ENCODE measurements around the gene DPEP2. TPM values are rescaled to one million over a fixed set of nuclear protein-coding genes. Genes with fewer than 3 reads are reported as not detected.

The DPEP2 gene
- total and polyA plus RNA-seq, 2 of the 13 experiments (the other 11 are each of a cell fraction or from before 2014, with no cell fraction given) = 0.18 TPM; not detected in 1

GRCh38 chr16:67941469-67942199, 57.6 kb downstream of the DPEP2 start (continued):
- TF ChIP-seq FOXK2 (IDR thresholded peaks at IDR 0.05) (no peak), ZNF614 (CRISPR knock-in tag; IDR thresholded peaks at IDR 0.05; ENCODE audit: borderline replicate concordance) (no peak), SSRP1 (CRISPR knock-in tag; IDR thresholded peaks at IDR 0.05) (peak; percentile 15; the same call in 1 of the 2 replicates), CAMTA2 (CRISPR knock-in tag; IDR thresholded peaks at IDR 0.05; ENCODE audit: borderline replicate concordance) (0 out of 2 replicates have a peak, but pooled peaks have one; percentile 62), GTF3A (CRISPR knock-in tag; conservative IDR thresholded peaks at IDR 0.05) (no peak), SRY (CRISPR knock-in tag; IDR thresholded peaks at IDR 0.05) (no peak), MAZ (IDR thresholded peaks at IDR 0.05; ENCODE audit: borderline replicate concordance, low read depth, low read length) (no peak), MAZ (CRISPR knock-in tag; IDR thresholded peaks at IDR 0.05; ENCODE audit: low read depth) (peak; percentile 39; the same call in 1 of the 2 replicates), CBX1 (IDR thresholded peaks at IDR 0.05; ENCODE audit: low read depth) (no peak), ZNF224 (CRISPR knock-in tag; IDR thresholded peaks at IDR 0.05) (no peak), POLR2G (IDR thresholded peaks at IDR 0.05; ENCODE audit: low read depth, low read length) (peak; percentile 52), FOXO4 (CRISPR knock-in tag; conservative IDR thresholded peaks at IDR 0.05) (0 out of 2 replicates have a peak, but pooled peaks have one; percentile 10), MTA1 (CRISPR knock-in tag; IDR thresholded peaks at IDR 0.05; ENCODE audit: borderline replicate concordance) (peak; percentile 42; the same call in 1 of the 2 replicates), ZNF777 (CRISPR knock-in tag; IDR thresholded peaks at IDR 0.05) (0 out of 2 replicates have a peak, but pooled peaks have one; percentile 15), CCDC6 (CRISPR knock-in tag; IDR thresholded peaks at IDR 0.05) (0 out of 2 replicates have a peak, but pooled peaks have one; percentile 38), ZNF782 (CRISPR knock-in tag; IDR thresholded peaks at IDR 0.05; ENCODE audit: borderline replicate concordance) (0 out of 2 replicates have a peak, but pooled peaks have one; percentile 4), E2F2 (CRISPR knock-in tag; IDR thresholded peaks at IDR 0.05; ENCODE audit: borderline replicate concordance) (0 out of 2 replicates have a peak, but pooled peaks have one; percentile 25), ZNF251 (CRISPR knock-in tag; IDR thresholded peaks at IDR 0.05) (no peak), ZNF652 (CRISPR knock-in tag; IDR thresholded peaks at IDR 0.05; ENCODE audit: borderline replicate concordance, low read depth) (no peak), ZC3H13 (CRISPR knock-in tag; IDR thresholded peaks at IDR 0.05) (peak; percentile 82; the same call in 1 of the 2 replicates), ZNF44 (CRISPR knock-in tag; IDR thresholded peaks at IDR 0.05) (no peak), FOXJ3 (CRISPR knock-in tag; IDR thresholded peaks at IDR 0.05; ENCODE audit: borderline replicate concordance) (no peak), ZNF430 (CRISPR knock-in tag; IDR thresholded peaks at IDR 0.05) (no peak), ZFX (CRISPR knock-in tag; IDR thresholded peaks at IDR 0.05; ENCODE audit: low read depth) (no peak)
- TF ChIP-seq, protein P1, sequence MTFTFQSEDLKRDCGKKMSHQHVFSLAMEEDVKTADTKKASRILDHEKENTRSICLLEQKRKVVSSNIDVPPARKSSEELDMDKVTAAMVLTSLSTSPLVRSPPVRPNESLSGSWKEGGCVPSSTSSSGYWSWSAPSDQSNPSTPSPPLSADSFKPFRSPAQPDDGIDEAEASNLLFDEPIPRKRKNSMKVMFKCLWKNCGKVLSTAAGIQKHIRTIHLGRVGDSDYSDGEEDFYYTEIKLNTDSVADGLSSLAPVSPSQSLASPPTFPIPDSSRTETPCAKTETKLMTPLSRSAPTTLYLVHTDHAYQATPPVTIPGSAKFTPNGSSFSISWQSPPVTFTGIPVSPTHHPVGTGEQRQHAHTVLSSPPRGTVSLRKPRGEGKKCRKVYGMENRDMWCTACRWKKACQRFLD (CRISPR knock-in tag; IDR thresholded peaks at IDR 0.05; ENCODE audit: borderline replicate concordance) = peak; percentile 48; the same call in 1 of the 2 replicates
- TF ChIP-seq, protein P2, sequence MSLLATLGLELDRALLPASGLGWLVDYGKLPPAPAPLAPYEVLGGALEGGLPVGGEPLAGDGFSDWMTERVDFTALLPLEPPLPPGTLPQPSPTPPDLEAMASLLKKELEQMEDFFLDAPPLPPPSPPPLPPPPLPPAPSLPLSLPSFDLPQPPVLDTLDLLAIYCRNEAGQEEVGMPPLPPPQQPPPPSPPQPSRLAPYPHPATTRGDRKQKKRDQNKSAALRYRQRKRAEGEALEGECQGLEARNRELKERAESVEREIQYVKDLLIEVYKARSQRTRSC (CRISPR knock-in tag; IDR thresholded peaks at IDR 0.05; ENCODE audit: low read depth) = 0 out of 2 replicates have a peak, but pooled peaks have one; percentile 5

All from HepG2 (cell line).